A172 (cell line): ENCODE measurements around the gene KCNG2. TPM values are rescaled to one million over a fixed set of nuclear protein-coding genes. Genes with fewer than 3 reads are reported as not detected.

Source experiments
- DNase-seq: peaks from one replicate; pipeline ENCODE4 v3.0.0-alpha.2; 2015; ENCODE audit warnings: low spot score
- total RNA-seq: library from RNA; depleted of rRNA; stranded (reverse); fragments of >200 nt; shearing (Covaris generic); gene quantifications from 2 replicates; pipeline ENCODE4 v1.2.3, GENCODE V29; 2014

Gene KCNG2
- total RNA-seq, 1 experiment from 2014 or later: not detected

DNA sequence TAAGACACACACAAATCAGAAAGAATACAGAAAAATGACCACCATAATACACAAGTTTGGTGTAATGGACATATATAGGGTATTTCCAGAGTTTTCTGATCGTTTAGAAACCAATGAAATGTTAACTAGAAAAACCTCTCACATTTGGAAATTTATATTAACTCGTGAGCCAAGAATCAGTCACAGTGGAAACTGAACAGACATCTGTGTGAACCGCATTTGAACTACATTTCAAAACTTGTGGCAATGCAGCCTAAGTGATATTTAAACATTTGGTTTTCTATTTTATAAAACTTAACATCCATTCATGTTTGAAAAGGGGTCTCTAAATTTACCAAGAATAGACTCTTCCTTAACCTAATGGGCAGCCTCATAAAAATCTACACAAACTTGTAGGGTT is 29.0 kb upstream of the KCNG2 start:
- no peak for DNase-seq

DNA sequence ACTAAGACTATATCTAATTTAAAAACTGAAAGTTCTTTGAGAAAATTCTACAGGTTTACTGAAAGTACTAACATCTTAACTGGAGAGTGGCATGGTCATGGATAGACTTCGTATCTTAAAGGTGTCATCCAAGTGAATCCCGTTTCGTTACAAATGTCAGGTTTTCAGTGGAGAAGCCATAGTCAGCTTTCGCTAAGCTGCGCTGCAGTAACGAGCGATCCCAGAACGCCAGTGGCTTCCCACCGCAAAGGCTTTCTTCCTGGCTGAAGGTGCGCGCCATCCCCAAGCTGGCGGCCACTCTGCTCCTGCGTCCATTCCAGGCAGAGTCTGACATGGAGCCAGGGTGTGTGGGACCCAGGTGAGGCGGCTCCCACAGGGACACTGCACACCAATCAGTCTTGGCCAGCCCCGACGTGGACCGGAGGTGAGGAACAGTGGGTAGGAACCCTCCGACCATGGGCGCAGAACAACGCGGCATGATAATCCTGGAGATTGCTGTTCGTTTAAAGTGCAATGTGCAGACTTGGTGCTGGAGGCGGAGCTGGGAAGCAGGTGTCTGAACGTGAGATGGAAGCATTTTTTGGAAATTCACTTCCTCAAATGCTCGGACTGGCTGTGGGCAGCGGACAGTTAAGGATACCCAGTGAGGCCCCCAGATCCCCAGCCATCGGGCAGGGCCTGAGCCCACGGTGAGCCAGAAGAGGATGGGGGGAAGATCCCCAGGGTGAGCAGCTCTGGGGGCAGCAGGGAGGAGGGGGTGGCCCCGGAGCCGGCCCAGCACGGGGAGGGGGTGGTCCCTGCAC is 27.8 kb upstream of the KCNG2 start:
- DNase-seq: no peak

GRCh38 chr18:79770501-79770815 is 27.3 kb upstream of the KCNG2 start:
- no peak for DNase-seq

DNA sequence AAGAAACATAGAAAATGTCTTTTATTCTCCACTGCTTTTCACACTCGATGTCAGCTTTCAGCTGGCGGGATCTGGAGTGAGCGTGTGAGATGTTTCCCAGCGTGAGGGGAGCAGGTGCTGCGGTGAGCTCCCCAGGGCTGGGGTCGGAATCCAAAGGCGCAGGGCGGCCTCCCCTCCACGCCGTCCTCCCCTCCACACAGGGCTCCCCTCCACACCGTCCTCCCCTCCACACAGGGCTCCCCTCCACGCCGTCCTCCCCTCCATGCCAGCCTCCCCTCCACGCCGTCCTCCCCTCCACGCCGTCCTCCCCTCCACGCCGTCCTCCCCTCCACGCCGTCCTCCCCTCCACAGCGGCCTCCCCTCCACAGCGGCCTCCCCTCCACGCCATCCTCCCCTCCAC is 26.9 kb upstream of the KCNG2 start:
- DNase-seq: no peak

GRCh38 chr18:79771446-79772107 is 26.2 kb upstream of the KCNG2 start:
- no peak for DNase-seq

- DNase-seq: no peak
These were observed 25.5 kb upstream of the KCNG2 start for GRCh38 chr18:79772108-79772864.

- no peak for DNase-seq
These were observed 24.7 kb upstream of the KCNG2 start for GRCh38 chr18:79772865-79773696.

- no peak for DNase-seq
These were observed 23.6 kb upstream of the KCNG2 start for GRCh38 chr18:79774111-79774510.

DNA sequence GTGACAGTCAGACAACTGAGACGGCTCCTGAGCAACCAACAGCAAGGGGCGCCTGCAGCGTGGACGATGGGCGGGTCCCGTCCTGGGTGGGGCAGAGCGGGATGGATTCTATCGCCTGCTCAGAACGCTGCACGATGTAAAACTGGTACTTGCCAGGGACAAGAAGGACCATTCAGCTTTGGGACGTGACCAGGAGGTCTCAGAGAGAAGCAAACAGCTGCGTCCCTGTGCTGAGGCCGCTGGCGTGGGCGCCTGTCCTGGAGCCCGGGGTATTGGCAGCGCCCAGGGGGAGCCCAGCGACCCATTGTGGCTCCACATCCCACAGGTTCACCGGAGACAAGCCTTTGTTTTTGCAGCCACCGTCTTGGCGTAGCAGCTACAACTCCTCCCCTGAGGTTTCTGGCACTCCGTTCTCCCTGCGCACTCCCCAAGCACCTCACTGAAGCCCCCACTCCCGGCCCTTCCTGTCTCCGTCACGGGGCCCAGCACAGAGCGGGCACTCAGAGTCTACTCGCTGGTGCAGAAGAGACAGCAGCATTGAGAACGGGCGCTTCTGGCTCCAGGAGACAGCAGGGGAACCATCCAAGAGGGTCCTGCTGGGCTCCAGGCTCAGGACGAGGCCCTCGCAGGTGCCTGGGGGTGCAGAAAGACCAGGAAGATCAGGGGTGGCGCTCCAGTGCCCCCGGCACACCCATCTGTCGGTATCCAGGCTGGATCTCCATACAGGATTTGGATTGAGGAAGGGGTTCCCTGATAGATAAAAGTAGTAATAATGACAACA is 22.1 kb upstream of the KCNG2 start:
- DNase-seq: no peak

- DNase-seq: no peak
These were observed 21.1 kb upstream of the KCNG2 start for GRCh38 chr18:79776674-79777073.

- no peak for DNase-seq
These were observed 19.4 kb upstream of the KCNG2 start for GRCh38 chr18:79778291-79778791.

DNA sequence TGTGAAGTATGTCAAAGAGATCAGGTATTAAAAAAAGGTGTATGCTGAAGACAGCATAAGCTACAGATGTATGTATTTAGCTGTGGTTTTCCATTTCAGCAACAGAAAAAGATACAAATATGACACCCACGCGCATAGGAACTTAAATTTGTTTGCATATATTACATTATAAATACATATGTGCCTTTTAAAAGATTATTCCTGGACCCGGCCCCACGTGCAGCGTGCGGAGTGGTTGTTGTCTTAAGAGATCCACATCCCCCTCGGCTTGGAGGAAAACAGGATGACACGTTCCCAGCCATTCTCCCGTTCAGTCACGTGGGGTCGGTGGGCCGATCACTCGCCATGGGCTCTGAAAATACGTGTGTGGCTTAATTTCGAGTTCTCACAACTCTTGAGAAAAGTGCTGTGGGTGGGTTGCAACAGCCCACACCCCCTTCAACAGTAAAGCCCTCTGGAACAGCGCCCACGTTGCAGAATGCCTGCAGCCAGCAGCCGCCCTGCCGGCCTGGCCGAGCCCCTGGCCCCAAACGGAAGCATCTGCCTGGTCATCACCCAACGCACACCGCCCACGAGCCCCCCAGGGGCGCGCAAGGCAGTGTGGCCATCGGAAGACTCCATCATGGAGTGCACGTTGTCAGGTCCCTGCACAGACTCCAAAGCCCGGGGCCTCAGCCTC is 18.6 kb upstream of the KCNG2 start:
- DNase-seq: no peak

- no peak for DNase-seq
These were observed 18.0 kb upstream of the KCNG2 start for GRCh38 chr18:79779700-79780190.

DNA sequence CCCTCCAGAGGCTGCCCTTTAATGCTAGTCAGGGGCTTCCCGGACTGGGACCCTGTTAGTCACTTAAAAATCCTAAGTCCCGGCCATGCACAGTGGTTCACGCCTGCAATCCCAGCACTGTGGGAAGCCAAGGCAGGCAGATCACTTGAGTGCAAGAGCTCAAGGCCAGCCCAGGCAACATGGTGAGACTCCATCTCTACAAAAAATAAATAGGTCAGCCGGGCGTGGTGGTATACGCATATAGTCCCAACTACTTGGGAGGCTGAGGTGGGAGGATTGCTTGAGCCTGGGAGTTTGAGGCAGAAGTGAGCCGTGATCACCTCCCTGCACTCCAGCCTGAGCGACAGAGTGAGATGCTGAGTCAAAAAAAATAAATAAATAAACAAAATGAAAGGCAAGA is 17.2 kb upstream of the KCNG2 start:
- DNase-seq: no peak

DNA sequence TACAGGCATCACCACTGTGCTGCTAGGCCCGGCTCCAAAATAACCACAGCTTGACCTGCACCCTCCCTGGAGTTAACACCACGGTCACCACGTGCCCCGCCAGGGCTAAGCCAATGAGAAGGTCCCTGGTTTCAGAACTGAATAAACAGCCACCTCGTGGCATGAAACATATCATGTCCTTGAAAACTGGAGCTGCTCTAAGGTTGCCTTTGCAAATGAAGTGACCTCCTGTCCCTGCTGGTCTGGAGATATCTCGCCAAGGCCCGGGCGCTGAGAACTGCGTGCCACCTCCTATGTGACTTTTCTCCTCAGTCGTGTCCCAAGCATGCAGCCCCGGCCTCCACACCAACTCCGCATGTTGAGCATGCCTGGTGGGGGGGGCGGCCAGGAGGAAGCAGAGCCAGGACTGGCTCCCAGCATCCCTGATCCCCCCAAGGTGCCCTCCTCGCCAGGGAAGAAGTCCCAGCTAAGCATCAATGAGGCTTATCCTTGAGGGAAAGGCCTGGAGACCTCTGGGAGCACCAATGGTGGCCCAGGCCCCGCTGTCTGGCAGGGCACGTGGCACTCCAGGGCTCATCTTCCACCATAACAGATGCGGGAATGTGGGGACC is 16.3 kb upstream of the KCNG2 start:
- no peak for DNase-seq

DNA sequence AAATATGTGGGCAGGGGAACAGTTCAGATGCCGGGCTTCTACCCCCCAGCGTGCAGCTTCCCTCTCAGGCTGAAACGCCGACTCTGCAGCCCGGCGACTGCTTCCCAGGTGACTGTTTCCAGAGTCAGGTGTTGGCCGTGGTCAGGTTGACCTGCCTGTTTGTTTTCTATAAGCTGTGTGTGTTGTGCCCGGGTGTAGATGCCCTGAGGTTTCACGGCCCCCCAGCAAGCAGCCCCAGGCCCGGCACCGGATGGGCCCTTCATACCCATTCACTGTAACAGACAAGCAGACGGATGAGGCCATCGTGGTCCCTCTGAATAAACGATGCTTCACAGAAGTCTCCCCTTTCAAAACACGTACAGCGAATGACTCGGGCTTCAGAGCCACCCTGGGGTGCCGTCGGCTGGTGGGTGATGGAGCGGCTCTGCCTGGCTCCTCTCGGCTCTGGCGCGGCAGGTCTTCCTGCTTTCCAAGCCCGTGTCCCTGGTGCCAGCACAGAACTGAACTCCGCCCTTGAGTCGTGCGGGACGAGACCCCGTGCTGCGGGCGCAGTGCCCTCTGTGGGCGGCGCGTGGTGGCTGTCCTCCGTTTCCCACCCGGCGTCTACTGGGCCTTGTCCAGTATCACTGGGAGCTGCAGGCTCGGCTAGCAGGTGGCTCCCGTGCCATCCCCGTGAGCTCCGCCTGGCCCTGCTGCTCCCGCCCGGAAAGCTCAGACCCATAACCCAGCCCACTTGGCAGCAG is 15.0 kb upstream of the KCNG2 start:
- DNase-seq: no peak

DNA sequence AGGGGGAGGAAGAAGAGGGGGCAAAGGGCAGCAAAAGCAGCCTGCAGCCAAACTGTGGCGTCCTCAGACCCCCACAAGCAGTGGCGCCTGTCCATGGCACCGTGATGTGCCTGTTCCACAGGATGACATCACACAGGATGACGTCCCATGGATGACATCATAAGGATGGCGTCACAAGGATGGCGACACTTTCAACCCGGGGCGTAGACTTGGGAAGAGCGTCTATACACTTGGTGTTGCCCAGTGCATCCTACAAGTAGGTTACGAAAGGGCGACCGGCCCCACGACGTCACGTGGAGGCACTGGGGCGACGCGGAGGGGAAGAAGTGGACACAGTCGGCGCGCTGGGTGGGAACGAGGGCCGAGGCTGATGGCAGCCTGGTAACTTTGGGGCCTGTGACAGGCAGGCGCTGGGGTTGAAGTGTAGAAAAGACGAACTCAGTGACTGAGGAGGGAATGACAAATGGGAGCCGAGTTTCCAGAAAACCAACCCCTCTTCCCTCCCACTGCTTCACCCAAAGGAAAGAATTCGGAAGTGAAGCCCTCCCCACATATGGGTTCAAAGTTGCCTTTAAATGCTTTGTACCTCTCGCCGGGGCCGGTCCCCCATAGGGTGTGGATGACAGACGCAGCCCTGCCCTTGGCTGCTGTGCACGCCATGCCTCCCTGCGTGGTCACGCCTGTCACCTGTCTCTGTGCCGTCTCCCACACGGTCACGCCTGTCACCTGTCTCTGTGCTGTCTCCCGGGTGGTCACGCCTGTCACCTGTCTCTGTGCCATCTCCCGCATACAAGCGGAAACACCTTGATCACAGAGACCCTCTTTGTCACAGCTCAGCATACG is 13.4 kb upstream of the KCNG2 start:
- no peak for DNase-seq
